Measurements from ENCODE around the gene TRIP13.

- TF ChIP-seq CTCF (IDR thresholded peaks at IDR 0.05) (no peak), POLR2A (IDR thresholded peaks at IDR 0.05) (no peak)
These were observed 55.2 kb downstream of the TRIP13 start for GRCh38 chr5:947626-948471.

Measured in Peyer's patch (tissue), 4 donors.